Mucosa of descending colon (tissue), 3 donors: Measurements from ENCODE around the gene UVSSA. TPM values are rescaled to one million over a fixed set of nuclear protein-coding genes. Genes with fewer than 3 reads are reported as not detected.

ENCODE experiments used
- ATAC-seq: fragments of 200-7000 bp; cut with Tn5 transposase; one replicate; pipeline ENCODE4 v1.9.1; 2020; ENCODE audit warnings: mild to moderate bottlenecking, moderate library complexity
- DNase-seq, 3 donors: peaks; one replicate each; pipeline ENCODE4 v3.0.0-alpha.2; 2020
- H3K36me3 ChIP-seq: fragments of 200-600 bp; one replicate; pipeline ENCODE4 v1.8.0; 2021; ENCODE audit warnings: low read depth, mild to moderate bottlenecking
- H3K4me1 ChIP-seq: fragments of 200-600 bp; one replicate; pipeline ENCODE4 v1.8.0; 2021; ENCODE audit warnings: low read depth, mild to moderate bottlenecking
- H3K4me3 ChIP-seq: fragments of 200-600 bp; one replicate; pipeline ENCODE4 v1.8.0; 2021; ENCODE audit warnings: mild to moderate bottlenecking
- H3K9me3 ChIP-seq: fragments of 200-600 bp; one replicate; pipeline ENCODE4 v1.8.0; 2021; ENCODE audit warnings: mild to moderate bottlenecking
- CTCF ChIP-seq: fragments of 200-600 bp; IDR thresholded peaks from one replicate; pipeline ENCODE4 v1.8.0; 2022; ENCODE audit warnings: antibody characterized with exemption, mild to moderate bottlenecking
- intact Hi-C, 2 donors: fragments of 100-400 bp; cut with DNase I in 1 of 2; cut with micrococcal nuclease in 1 of 2; formaldehyde crosslinking; loops; one replicate each; pipeline versions ENCODE4 v1.11.0 to v1.11.1; 2022; cut with DNase I, micrococcal nuclease
- total RNA-seq, 3 donors: library from RNA; stranded (reverse); fragmentation: NEBNext Ultra II Directional in 2 of 3; extraction: Animal tissue kit (Norgen Biotek cat#: 25700) in 2 of 3; gene quantifications; one replicate each; pipeline versions ENCODE4 v1.2.1 to v1.2.4, GENCODE V29; 2021 to 2023
- donor health status: DM: no; HTN: no; CAD: no; lungs with moderate emphysema.
- donor health status: DM: no; HTN: no; CAD: no.
- donor health status: DM: no; HTN: yes; CAD: no.

UVSSA gene
- total RNA-seq, 3 donors from 2014 or later, result 31.7 to 39.9 (median 36.8) TPM

DNA sequence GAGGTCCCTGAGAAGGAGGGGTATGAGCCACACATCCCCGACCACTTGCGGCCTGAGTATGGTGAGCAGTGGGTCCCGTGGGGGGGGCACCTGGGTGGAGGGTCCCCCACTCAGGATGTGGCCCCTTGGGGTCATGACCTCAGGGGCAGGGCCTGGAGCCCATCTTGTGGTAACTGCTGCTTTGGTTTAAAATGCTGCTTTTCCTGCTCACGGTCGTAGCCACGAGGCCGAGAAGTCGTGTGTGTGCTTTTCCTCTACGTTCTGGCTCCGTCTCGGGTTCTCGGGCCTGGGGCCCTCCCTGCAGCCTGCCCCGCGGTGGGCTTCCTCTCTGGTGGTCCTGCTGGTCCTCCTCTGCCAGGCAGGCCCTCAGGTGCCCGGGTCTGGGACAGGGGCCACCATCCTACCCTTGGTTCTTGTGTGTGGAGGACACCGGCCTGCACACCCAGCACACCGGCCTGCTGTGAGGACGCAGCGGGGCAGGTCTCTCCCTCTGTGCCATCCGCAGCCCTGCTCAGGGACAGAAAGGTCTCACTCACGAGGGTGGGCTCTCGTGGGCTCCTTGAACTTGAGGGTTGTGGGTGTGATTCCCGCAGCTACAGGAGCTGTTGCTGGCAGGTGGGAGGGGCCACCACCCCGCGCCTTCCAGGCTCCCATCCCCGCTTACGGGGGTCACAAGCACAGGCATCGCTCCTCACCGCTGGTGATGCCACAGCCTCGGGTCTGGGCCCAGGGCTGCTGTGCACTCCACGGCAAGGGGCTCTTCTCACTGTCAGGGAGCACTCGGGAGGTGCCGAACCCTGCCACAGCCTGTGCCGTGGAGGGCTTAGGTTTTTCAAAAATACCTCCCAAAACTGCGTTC, 19.6 kb downstream of the UVSSA start:
- TF ChIP-seq CTCF, result no peak
- no peaks in the 10 kb centered on the region for H3K4me1 ChIP-seq
- H3K36me3 ChIP-seq, result no peaks in the 10 kb centered on the region
- no peaks in the 10 kb centered on the region for H3K9me3 ChIP-seq
- peak in 2 of 3 donors; percentile 10 to 34 for DNase-seq
- H3K4me3 ChIP-seq, result no peak overlapping the region
- no peak for ATAC-seq
- intact Hi-C loops, result no loop called here

GRCh38 chr4:1367230-1367935, 20.4 kb downstream of the UVSSA start:
- Histone ChIP-seq H3K4me1 (no peaks in the 10 kb centered on the region), H3K4me3 (no peak overlapping the region), H3K36me3 (no peaks in the 10 kb centered on the region), H3K9me3 (no peaks in the 10 kb centered on the region)
- TF ChIP-seq CTCF, result no peak
- DNase-seq, result peak in 1 of 3 donors; percentile 12
- intact Hi-C loops, result no loop called here
- no peak for ATAC-seq

GRCh38 chr4:1367936-1368289, 20.9 kb downstream of the UVSSA start:
- DNase-seq, result peak in 1 of 3 donors; percentile 1
- H3K9me3 ChIP-seq, result no peaks in the 10 kb centered on the region
- H3K36me3 ChIP-seq, result no peaks in the 10 kb centered on the region
- H3K4me1 ChIP-seq, result no peaks in the 10 kb centered on the region
- H3K4me3 ChIP-seq, result no peak overlapping the region
- ATAC-seq, result no peak
- intact Hi-C loops, result no loop called here
- no peak for TF ChIP-seq CTCF

DNA sequence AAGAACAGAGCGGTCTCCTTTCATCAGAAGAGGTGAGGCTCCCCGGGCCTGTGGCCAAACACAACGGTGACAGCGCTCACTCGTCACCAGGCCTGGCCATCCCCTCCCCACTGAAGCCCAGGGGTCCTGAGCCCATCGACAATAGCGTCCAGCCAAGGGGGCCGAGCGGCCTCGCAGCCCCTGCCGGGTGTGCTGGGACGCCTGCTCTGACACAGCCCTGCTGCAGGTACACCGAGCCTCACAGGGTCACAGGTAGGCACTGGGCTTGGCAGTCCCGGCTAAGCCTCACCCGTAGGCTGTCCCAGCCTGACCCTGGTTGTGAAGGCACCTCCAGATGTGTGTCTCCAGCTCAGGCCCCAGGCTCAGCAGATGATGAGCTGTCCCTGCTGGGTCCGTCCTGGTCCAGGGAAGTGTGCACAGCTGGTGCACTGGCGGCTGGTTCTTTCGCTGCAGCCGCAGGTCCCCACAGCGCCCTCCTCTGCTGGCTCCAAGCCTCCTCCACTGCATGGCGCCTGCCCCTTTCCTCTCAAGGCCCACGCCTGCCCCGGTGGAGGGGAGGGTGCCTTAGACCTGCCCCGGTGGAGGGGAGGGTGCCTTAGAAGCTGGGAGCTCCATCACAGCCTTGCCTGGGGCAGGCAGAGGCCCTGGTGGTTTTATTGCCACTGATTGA, 21.5 kb downstream of the UVSSA start:
- Histone ChIP-seq H3K9me3 (no peaks in the 10 kb centered on the region), H3K4me3 (no peak overlapping the region), H3K36me3 (no peaks in the 10 kb centered on the region), H3K4me1 (no peaks in the 10 kb centered on the region)
- intact Hi-C loops, result no loop called here
- TF ChIP-seq CTCF, result no peak
- peak in 2 of 3 donors; percentile 16 to 47 for DNase-seq
- ATAC-seq, result no peak

GRCh38 chr4:1369091-1369450, 22.1 kb downstream of the UVSSA start:
- H3K4me3 ChIP-seq, result no peak overlapping the region
- intact Hi-C loops, result no loop called here
- no peaks in the 10 kb centered on the region for H3K9me3 ChIP-seq
- ATAC-seq, result no peak
- H3K4me1 ChIP-seq, result no peaks in the 10 kb centered on the region
- DNase-seq, result peak in 1 of 3 donors; percentile 10
- H3K36me3 ChIP-seq, result no peaks in the 10 kb centered on the region
- no peak for TF ChIP-seq CTCF
